HuH-7.5 (cell line): Measurements from ENCODE around the gene MAGI2.
"Not testable (repeated sequence)": the region's sequence is repeated elsewhere in the genome, so short reads cannot be mapped to it uniquely, and the experiment has no call there.

Experiments used
- DNase-seq: peaks from one replicate; pipeline ENCODE4 v3.0.0; 2011; ENCODE audit warnings: low spot score

The MAGI2 gene

DNA sequence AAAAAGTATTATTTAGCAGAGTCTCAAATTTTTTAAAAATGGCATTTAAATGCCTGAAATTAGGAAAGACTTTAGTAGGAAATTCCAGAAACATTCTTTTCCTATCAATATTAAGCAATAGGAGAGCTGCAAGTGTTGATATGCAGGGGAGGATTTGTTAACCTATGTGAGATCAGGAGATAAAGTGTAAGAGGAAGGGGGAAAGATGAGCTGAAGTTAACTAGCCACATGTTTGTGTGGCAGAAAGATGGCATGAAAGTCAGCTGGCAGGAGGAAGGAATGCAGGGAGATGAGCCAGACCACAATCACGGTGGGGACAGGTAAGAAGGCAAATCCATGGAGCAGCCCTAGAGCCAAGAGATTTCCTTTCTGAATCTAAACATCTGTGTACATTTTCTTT lies 303.6 kb downstream of the MAGI2 start:
- DNase-seq, result no peak

DNA sequence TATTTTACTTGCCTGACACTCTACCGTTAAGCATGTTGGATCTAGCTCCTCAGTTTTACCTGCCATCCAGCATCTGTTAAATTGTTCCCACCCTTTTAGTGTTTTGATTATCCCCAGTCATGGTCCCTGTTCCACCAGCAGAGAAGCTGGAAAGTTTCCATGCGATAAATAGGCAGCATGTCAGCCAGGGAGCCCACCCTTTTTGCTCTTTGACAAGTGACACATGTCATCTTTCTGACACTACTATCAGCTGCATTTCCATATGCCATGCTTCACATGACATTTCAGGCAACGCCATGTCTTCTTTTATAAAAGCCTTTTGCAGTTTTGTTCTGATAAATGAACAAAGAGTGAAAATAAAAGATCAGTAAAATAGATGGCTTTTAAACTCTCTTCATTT lies 310.8 kb downstream of the MAGI2 start:
- no peak for DNase-seq

DNA sequence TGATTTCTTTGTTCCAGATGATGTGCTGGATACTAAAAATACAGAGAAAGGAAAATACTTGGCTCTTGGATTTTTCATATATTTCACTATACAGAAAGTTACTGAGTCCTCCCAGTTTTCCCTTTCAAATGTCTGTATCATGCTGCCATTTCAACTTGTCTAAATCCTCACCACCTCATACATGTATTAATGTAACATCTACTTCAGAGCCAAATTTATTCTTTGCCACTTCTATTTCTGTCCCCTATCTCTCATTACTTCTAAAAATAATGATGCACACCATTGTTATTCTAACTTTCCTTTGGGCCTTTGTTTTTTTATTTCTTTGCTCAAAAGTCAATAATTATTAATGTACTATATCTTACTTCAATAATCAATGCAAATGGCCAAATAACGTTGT lies 312.2 kb downstream of the MAGI2 start:
- DNase-seq, result no peak

DNA sequence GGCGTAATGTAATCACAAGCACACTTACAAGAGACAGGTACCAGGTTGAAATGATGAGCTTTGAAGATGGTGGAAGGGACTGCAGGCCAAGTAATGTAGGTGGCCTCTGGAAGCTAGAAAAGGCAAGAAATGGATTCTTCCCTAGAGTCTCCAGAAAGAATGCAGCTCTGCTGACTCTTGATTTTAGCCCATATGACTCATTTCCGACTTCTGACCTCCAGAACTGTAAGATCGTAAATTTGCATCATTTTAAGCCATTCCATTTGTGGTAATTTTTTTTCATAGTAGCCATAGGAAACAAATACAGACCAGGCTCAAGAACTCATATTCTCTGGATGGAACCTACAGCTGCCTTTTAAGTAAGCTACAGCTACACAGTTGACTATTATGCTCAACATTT lies 315.5 kb downstream of the MAGI2 start:
- no peak for DNase-seq

DNA sequence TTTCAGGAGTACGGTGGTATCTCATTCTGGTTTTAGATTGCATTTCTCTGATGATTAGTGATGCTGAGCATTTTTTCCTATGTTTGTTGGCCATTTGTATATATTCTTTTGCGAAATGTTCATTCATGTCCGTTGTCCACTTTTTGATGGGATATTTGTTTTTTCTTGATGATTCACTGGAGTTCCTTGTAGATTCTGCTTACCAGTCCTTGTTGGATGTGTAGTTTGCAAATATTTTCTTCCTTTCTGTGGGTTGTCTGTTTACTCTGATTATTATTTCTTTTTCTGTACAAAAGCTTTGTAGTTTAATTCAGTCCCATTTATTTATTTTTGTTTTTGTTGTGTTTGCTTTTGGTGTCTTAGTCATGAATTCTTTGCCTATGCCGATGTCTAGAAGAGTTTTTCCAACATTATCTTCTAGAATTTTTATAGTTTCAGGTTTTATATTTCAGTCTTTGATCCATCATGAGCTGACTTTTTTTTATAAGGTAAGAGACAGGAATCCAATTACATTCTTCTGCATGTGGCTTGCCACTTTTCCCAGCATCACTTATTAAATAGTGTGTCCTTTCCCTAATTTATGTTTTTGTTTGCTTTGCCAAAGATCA lies 320.5 kb downstream of the MAGI2 start:
- no peak for DNase-seq

DNA sequence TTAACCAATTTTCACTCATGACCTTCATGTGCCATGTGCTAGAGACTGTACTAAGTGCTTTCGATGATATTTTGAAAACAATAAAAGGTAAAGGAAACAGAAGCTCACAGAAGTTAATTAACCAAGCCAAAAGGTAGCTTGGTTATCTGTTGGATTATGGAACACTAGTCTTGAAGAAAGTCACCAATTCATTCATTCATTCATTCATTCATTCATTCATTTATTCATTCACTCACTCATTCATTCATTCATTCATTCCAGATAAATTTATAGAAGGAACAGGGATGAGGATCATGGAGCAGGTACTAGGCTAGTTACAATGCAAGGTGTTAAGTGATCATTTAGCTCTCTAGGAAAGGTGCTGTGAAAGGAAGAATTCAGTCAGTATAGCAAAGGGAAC lies 322.8 kb downstream of the MAGI2 start:
- DNase-seq, result no peak

DNA sequence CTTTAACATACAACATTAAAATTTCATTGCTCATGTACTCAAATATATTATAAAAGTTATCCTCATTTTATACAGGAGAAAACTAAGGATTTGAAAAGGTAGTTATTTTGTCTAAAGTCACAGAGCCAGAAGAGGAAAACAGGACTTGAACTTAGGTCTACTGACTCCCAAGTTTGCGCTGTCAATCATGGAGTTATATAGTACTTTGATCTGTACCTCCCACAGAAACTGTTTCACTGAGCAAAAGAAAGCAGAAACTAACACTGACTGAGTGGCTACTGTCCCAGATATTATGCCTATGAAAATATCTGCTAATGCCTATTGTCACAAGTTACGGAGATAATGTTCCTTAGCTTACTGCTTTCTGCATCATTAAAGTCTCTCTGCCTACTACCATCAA lies 329.1 kb downstream of the MAGI2 start:
- DNase-seq, result no peak

DNA sequence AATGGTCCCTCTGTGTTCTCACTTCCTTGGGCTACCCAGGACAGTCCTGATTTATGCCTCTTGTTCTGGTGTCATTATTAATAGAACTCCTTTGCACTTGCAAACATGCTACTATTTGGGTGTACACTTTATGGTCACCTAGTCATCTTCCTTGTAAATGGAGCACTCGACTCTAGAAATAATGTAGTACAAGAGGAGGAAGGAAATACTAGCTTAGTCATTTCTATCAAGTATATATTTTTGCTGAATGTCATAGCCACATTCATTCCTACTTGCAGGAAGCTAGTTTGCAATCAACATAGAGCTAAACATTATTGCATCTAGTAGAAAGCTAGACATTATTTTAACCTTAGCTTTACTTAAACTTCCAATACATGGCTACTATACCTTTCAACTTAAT lies 335.3 kb downstream of the MAGI2 start:
- no peak for DNase-seq

DNA sequence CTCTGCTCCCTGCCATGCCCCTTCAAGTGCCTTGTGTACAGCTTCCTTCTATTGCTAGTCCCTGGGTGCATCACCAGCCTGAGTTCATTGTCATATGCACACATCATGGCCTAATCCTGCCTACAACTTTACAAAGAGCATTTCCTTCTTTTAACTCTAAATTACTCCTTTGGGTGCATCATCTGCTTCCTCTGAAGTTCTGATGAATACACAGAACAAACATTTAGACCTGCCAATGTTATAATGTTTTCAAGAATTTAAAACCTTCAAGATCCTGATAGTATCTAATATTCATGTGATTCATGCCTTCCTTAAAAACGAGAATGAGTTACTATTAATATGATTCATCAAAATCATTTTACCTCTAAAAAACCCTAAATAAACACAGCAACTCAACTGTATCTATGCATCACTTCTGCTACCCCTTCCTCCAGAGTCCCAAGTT lies 357.1 kb downstream of the MAGI2 start:
- no peak for DNase-seq

DNA sequence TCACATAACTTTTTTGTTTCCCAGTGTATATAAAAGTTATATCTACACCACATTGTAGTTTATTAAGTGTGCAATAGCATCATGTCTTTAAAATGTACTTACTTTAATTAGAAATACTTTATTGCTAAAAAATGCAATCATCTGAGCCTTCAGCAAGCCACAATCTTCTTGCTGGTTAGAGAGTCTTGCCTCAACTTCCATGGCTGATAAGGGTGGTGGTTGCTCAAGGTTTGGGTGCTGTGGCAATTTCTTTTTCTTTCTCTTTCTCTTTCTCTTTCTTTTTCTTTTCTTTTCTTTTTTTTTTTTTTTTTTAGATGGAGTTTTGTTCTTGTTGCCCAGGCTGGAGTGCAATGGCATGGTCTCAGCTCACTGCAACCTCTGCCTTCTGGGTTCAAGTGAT lies 360.0 kb downstream of the MAGI2 start:
- DNase-seq, result no peak

DNA sequence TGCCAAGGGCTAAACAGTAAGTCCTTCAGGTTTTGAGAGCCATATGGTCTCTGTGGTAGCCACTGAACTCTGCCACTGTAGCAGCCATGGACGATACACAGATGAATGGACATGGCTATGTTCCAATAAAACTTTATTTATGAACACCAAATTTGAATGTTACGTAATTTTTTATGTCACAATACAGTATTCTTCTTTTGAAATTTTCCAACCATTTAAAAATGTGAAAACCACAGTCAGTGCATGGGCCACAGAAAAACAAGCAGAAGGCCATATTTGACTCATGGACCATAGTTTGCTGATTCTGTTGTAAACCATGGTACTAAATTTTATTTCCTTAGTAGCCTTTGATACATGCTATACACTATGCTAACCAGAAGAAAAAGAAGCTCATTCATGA lies 361.8 kb downstream of the MAGI2 start:
- DNase-seq, result no peak

DNA sequence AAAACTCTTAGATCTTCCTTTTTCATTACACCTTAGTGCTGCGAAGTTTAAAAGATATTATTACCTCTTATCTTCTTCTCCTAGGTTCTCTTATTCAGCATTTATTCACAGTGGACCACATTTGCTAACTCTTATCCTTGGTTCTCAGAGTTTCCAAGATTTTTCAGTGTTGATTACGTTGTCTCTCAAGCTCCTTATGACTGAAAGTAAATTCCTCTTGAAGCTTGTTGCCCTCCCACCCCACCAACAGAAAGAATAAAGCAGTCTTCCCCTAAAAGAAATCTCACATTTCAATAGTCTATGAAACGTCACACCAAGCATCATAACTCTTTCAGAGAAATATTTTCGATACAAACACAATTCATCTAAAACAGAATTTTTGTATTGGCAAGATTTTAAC lies 362.5 kb downstream of the MAGI2 start:
- no peak for DNase-seq

DNA sequence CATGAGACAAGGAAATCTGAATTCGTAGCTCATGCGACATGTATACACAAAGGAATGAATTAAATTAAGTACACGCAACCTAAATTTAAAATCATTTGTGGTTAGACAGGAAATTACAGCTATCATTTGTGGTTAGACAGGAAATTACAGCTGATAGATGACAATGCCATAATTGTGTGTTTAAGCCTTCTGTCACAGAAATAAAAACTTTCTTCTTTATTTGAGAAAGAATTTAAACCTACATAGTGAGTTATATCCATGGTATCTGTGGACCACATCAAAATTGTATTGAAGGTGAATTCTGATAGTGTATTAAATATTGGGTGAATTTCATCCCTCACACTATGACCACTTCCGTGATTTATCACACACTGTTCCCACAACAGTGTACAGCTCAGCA lies 362.9 kb downstream of the MAGI2 start:
- no peak for DNase-seq

DNA sequence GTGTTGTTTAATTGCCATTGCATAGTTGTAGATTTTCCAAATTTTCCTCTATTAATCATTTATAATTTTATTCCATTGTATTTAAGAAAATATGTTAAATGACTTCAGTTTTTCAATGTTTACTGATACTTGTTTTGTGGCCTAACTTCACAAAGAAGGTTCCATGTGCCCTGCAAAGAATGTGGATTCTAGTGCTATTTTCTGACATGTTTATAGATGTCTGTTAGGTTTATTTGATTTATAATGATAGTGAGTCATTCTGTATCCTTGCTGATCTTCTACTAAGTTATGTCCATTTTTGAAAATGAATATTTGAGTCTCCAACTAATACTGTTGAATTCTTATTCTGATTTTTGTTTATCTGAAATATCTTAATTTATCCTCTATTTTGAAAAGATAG lies 369.0 kb downstream of the MAGI2 start:
- DNase-seq, result no peak

DNA sequence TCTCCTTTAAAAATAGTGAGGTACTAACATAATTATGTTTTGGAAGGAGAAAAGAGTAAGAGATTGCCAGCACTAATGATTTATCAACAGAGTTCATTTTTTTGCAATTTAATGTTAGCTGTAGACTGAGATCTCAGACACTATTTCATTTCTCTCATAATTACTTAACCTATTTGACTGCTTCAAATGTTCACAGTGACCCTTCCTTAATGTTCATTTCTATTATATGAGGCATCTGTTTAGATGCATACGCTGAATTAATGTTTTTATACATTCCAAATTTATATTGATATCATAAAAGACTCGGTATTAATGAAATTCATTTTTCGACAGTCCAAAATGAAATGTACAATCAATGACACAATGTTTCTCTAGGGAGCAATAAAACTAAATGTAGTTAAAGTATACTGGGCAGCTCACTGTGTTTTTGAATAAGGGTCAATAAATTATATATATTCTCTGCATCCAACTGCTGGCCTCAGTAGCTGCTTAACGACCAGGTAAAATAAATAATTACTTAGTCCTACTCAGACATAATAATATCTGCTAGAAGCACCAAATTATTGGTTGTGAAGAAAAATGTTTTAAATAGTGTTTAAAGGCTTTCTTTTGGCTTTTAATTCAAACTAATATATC lies 373.4 kb downstream of the MAGI2 start:
- DNase-seq, result no peak

DNA sequence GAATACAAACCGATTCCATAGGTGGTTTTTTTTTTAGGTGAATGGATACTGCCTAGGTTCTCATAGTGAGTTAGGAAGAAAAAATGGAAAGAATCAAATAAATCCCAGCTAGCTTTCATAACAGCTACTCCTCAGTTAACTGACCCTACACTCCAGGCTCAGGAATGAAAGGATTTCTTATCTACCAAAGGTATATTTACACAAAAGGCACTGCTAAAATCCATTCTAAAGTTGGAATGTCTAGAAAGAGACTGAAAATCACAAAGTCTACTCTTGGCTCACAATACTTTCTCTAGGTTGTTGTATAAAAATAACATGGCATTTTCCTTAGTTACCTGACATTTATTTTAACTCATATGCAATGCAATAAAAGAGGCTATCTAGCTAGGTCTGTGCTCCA lies 375.2 kb downstream of the MAGI2 start:
- DNase-seq, result no peak

DNA sequence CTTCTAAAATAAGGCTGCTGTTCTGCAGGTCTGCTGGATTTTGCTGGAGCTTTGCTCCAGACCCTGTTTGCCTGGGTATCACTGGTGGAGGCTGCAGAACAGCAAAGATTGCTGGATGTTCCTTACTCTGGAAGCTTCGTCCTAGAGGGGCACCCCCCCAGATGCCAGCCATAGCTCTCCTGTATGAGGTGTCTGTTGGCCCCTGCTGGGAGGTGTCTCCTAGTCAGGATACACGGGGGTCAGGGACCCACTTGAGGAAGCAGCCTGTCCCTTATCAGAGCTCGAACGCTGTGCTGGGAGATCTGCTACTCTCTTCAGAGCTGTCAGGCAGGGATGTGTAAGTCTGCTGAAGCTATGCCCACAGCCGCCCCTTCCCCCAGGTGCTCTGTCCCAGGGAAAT lies 382.3 kb downstream of the MAGI2 start:
- not testable (repeated sequence) for DNase-seq

DNA sequence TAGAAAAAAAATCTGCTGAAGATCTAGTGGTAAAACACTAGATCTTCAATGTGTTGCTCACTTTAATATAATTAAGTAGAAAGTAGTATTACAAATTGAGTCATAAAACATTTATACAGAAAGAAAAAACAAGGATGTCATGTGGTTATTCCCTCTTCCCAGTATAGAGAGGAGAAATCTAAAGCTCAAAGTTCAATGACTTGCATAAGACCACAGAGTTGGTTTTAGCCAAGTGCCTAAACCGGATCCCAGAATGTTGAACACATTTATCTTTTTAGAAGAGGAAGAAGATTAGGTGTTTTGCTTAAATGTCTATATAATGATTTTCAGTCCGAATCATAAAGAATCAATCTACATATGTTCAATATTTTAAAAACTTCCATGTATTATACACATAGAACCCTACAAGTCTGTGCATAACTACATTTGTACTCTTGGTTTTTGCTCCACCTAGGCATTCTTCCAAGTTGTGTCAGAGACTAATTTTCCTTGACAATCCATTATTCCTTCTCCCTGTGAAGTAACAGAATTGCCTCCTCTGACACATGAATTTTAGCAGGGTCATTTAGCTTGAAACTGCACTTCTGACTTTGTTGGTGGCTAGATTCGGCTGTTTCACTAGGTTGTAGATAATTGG lies 389.2 kb downstream of the MAGI2 start:
- no peak for DNase-seq

DNA sequence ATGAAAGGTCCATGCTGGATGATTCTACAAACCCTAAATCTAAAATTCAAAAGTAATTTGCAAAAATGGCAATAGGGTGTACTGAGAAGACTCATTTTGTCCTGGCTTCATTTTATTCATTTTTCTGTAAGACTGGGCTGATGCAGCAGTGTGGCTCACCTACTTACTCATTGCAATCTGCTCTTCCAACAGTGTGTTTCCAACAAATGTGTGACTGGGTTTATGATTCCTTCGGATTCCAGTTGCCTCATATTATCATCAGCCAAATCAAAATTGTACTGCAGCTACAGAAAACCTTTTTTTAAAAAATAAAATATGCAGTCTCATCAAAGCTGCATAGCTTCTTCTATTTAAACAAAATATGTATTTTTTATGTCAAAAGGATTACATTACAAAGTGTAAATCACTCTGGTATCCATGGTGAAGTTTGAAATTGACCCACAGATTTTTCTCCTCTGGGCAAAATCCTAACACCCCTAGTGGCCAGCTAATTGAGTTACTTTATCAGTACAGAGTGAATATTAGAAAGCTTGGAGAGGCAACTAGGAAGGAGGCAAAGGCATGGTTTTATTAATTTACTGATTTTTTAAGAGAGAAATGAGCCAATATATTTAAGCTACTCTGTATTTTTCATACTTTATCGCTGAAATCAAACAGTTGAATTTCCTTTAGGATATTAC lies 390.3 kb downstream of the MAGI2 start:
- no peak for DNase-seq

DNA sequence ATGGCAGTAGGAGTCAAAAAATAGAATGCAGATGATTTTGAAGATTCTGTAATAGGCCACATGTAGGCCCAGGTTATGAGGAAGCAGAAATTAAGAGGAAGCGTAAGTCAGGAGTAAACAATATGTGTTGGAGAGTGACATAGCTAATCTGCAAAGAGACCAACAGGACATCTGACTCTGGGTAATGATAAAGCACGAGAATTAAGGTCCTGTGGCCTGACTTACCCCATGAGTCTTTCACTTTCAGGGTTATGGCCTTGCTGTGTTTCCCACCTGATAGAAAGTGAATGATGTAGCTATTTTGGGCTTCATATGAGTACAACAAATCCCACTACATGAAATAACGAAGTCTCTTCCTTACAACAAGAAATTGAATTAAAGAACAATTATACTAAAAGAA lies 393.0 kb downstream of the MAGI2 start:
- DNase-seq, result no peak

DNA sequence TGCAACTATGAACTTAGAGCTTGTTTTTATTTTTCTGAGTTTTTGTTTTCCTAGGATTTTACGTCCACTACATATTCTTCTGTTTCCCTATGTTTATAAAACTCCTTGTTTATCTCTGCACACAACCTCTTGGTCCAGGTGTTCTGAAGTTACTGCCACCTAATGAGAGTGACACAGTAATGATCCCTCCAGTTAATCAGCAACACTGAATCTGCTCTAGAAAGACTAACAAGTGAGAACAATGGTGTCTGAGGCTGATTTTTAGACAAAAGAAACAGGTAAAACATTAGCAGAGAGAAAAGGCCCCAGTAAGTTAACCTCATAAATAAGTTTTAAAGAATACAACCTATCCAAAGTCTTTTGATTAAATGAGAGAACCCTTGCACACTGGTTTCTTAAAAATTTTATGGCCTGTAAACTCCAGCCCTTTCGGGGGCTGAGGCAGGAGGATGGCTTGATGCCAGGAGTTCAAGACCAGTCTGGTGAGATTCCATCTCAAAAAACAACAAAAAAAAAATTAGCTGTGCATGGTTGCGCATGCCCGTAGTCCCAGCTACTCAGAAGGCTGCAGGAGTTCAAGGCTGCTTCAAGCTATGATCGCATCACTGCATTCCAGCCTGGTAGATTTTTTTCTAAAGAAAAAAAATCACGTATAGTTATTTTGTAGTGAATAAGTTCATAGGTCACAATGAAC lies 397.6 kb downstream of the MAGI2 start:
- DNase-seq, result no peak

DNA sequence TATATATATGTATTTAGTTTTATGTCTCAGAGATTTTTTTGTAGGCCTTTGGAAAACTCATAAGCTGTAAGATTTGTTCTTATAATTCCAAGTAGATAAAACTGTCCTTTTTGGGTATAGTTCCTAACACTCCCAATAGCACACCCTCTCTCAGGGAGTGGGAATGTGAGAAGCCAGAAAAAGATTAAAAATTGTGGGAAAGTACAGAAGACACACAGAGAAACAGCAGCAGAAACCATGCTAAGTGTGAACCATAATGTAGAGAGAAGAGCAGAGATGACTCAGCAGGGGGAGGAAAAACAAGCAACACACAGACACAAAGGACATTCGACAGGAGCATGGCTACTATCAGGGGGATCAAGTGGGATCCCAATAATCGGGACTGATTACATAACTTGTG lies 401.6 kb downstream of the MAGI2 start:
- no peak for DNase-seq

DNA sequence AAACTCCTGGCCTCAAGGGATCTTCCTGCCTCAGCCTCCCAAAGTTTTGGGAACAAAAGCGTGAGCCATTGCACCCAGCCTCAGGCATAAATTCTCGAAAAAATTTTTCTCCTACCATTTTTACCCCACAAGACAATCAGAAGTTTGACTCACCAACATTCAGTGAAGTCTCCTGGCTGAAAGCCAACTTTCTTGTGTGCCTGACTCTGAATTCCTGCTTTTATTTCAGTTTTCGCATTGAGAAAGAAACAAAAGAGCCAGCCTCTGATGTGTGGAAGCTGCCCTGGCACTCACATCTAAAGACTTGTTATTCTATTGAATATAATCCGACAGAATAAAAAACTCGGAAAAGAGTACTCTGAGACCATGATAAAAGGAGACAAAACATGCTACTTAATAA lies 402.9 kb downstream of the MAGI2 start:
- no peak for DNase-seq
